HEK293 (cell line): Measurements from ENCODE around the gene BDKRB2.

ENCODE experiments used
- CTCF ChIA-PET: fragments of 350-600 bp; formaldehyde crosslinking; extraction: SDS; loops from one replicate; lab custom pipeline; 2021; ENCODE audit warnings: antibody characterized with exemption; lab: Yijun Ruan, JAX
- POLR2A ChIA-PET: fragments of 300-600 bp; formaldehyde crosslinking; extraction: SDS; loops from one replicate; lab custom pipeline; 2020; ENCODE audit warnings: antibody characterized with exemption, inconsistent platforms; lab: Yijun Ruan, JAX
- H3K27ac ChIP-seq: fragments of 200-500 bp; sonication (Bioruptor generic); 2 replicates; pipeline ENCODE4 v1.5.1; 2014; ENCODE audit warnings: low read depth, low read length, control low read depth, inconsistent platforms; ENCODE audit errors: extremely low read depth
- H3K36me3 ChIP-seq, 2 experiments: fragments of 200-500 bp in 1 of 2; sonication (Bioruptor generic) in 1 of 2; 1 replicate in 1 of 2; 2 replicates in 1 of 2; pipeline ENCODE4 v1.5.1; 2014 to 2017; ENCODE audit warnings: inconsistent platforms in 2 of 2, low read length in 2 of 2; ENCODE audit not compliant: control insufficient read depth in 2 of 2, insufficient read depth in 1 of 2
- H3K4me1 ChIP-seq: fragments of 200-500 bp; sonication (Bioruptor generic); 2 replicates; pipeline ENCODE4 v1.5.1; 2014; ENCODE audit warnings: mild to moderate bottlenecking, low read length, inconsistent platforms; ENCODE audit not compliant: control insufficient read depth, insufficient read depth
- H3K4me3 ChIP-seq: 2 replicates; pipeline ENCODE4 v1.5.1; 2011; ENCODE audit warnings: low read depth, mild to moderate bottlenecking, control low read depth, low read length, moderate library complexity
- H3K9me3 ChIP-seq: fragments of 200-500 bp; sonication (Bioruptor generic); 2 replicates; pipeline ENCODE4 v1.5.1; 2014; ENCODE audit warnings: low read depth, low read length, inconsistent platforms; ENCODE audit not compliant: control insufficient read depth, insufficient read depth
- GFI1B ChIP-seq: fragments of 450-650 bp; formaldehyde crosslinking; IDR thresholded peaks from 2 replicates; pipeline ENCODE4 v1.5.1; 2016; ENCODE audit warnings: missing biosample characterization, missing genetic modification characterization
- HIC1 ChIP-seq: fragments of 450-650 bp; formaldehyde crosslinking; IDR thresholded peaks from 2 replicates; pipeline ENCODE4 v1.5.1; 2016; ENCODE audit warnings: missing biosample characterization, missing genetic modification characterization
- MEIS1 ChIP-seq: sonication (generic); formaldehyde crosslinking; IDR thresholded peaks from 2 replicates; pipeline ENCODE4 v1.8.1; 2022; ENCODE audit warnings: missing genetic modification reagents, mild to moderate bottlenecking, borderline replicate concordance
- OVOL3 ChIP-seq: fragments of 450-650 bp; formaldehyde crosslinking; IDR thresholded peaks from 2 replicates; pipeline ENCODE4 v1.5.1; 2016; ENCODE audit warnings: missing biosample characterization, missing genetic modification characterization
- SALL2 ChIP-seq: fragments of 450-650 bp; formaldehyde crosslinking; IDR thresholded peaks from 2 replicates; pipeline ENCODE4 v1.5.0; 2017; ENCODE audit warnings: missing biosample characterization, mild to moderate bottlenecking, missing genetic modification characterization, borderline replicate concordance
- TRIM28 ChIP-seq: IDR thresholded peaks from 2 replicates; pipeline ENCODE4 v1.6.1; 2011; ENCODE audit warnings: low read length, control low read depth, borderline replicate concordance
- ZNF202 ChIP-seq: fragments of 450-650 bp; formaldehyde crosslinking; IDR thresholded peaks from 2 replicates; pipeline ENCODE4 v1.5.1; 2016; ENCODE audit warnings: missing biosample characterization, missing genetic modification characterization, borderline replicate concordance
- ZNF221 ChIP-seq: fragments of 450-650 bp; formaldehyde crosslinking; IDR thresholded peaks from 2 replicates; pipeline ENCODE4 v1.5.1; 2017; ENCODE audit warnings: missing biosample characterization, missing genetic modification characterization, borderline replicate concordance
- ZNF266 ChIP-seq: fragments of 450-650 bp; formaldehyde crosslinking; IDR thresholded peaks from 2 replicates; pipeline ENCODE4 v1.5.1; 2016; ENCODE audit warnings: missing biosample characterization, missing genetic modification characterization, low read depth
- ZNF335 ChIP-seq: fragments of 450-650 bp; formaldehyde crosslinking; conservative IDR thresholded peaks from 2 replicates; pipeline ENCODE4 v1.5.1; 2016; ENCODE audit warnings: missing biosample characterization, missing genetic modification characterization
- ZNF398 ChIP-seq: fragments of 450-650 bp; formaldehyde crosslinking; IDR thresholded peaks from 2 replicates; pipeline ENCODE4 v1.5.1; 2017; ENCODE audit warnings: missing biosample characterization, missing genetic modification characterization
- ZNF521 ChIP-seq: fragments of 450-650 bp; formaldehyde crosslinking; IDR thresholded peaks from 2 replicates; pipeline ENCODE4 v1.5.1; 2017; ENCODE audit warnings: missing biosample characterization, mild to moderate bottlenecking, missing genetic modification characterization
- ZNF560 ChIP-seq: fragments of 450-650 bp; formaldehyde crosslinking; IDR thresholded peaks from 2 replicates; pipeline ENCODE4 v1.5.1; 2017; ENCODE audit warnings: missing biosample characterization, missing genetic modification characterization, borderline replicate concordance
- ZNF610 ChIP-seq: fragments of 450-650 bp; formaldehyde crosslinking; IDR thresholded peaks from 2 replicates; pipeline ENCODE4 v1.5.1; 2016; ENCODE audit warnings: missing biosample characterization, missing genetic modification characterization, borderline replicate concordance
- ZNF629 ChIP-seq: fragments of 450-650 bp; formaldehyde crosslinking; IDR thresholded peaks from 2 replicates; pipeline ENCODE4 v1.5.1; 2017; ENCODE audit warnings: missing biosample characterization, missing genetic modification characterization
- ZNF670 ChIP-seq: fragments of 450-650 bp; formaldehyde crosslinking; IDR thresholded peaks from 2 replicates; pipeline ENCODE4 v1.5.1; 2016; ENCODE audit warnings: missing biosample characterization, missing genetic modification characterization, low read depth
- ZNF776 ChIP-seq: fragments of 450-650 bp; formaldehyde crosslinking; IDR thresholded peaks from 2 replicates; pipeline ENCODE4 v1.5.0; 2017; ENCODE audit warnings: missing biosample characterization, missing genetic modification characterization, borderline replicate concordance
- ZNF791 ChIP-seq: fragments of 450-650 bp; formaldehyde crosslinking; IDR thresholded peaks from 2 replicates; pipeline ENCODE4 v1.5.1; 2016; ENCODE audit warnings: missing biosample characterization, missing genetic modification characterization
- ZNF837 ChIP-seq: fragments of 450-650 bp; formaldehyde crosslinking; IDR thresholded peaks from 2 replicates; pipeline ENCODE4 v1.5.1; 2016; ENCODE audit warnings: missing biosample characterization, missing genetic modification characterization
- ZSCAN4 ChIP-seq: fragments of 450-650 bp; formaldehyde crosslinking; IDR thresholded peaks from 2 replicates; pipeline ENCODE4 v1.5.1; 2017; ENCODE audit warnings: missing biosample characterization, missing genetic modification characterization
- TF ChIP-seq, protein P1 (sequence below): fragments of 450-650 bp; IDR thresholded peaks from 2 replicates; pipeline ENCODE4 v1.5.1; 2018; ENCODE audit warnings: missing biosample characterization, mild to moderate bottlenecking, missing genetic modification characterization
- TF ChIP-seq, protein P2 (sequence below): fragments of 450-650 bp; formaldehyde crosslinking; IDR thresholded peaks from 2 replicates; pipeline ENCODE4 v1.5.1; 2016; ENCODE audit warnings: missing biosample characterization, missing genetic modification characterization
- TF ChIP-seq, protein P3 (sequence below): fragments of 450-650 bp; formaldehyde crosslinking; IDR thresholded peaks from 2 replicates; pipeline ENCODE4 v1.5.1; 2016; ENCODE audit warnings: missing biosample characterization, missing genetic modification characterization

BDKRB2 gene

DNA sequence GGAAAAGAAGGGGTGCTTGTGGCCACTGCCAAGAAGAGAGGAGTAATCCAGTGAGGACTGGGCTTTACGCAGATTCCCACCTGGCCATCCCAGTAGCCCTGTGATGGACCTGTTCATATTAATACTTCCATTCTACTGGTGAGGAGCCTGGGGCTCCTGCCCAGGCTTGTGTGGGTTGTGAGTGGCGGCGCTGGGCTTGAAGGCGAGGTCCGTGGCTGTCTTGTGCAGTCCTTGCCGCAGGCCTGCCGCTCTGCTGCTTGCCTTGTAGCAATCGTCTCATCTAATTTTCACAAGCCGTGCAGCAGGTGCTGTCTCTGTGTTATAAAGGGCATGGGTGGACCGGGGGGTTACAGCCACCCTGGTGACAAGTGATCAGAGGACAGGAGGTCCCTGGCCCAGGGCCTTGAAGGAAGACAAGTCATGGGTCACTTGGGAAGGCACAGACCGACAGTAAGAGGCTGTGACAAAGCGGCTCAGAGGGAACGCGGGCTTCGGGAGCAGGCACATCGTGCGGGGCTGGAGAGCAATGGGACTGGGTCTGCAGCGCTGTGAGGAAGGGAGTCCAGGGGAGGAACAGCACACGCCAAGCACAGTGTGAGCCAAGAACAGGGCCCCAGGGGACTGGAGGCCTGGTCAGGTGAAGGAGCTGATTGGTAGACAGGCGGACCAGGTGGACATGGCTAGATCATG lies 7.3 kb upstream of the BDKRB2 start (continued):
- TF ChIP-seq ZNF398 (tag by site-specific recombination) (no peak), ZSCAN4 (tag by site-specific recombination) (no peak), ZNF266 (tag by site-specific recombination) (no peak), ZNF791 (no peak)

- H3K36me3 ChIP-seq, result no peaks in the 10 kb centered on the region
- ChIA-PET CTCF (no interaction called here), POLR2A (no interaction called here)
- no peaks in the 10 kb centered on the region for H3K4me1 ChIP-seq
- no peak overlapping the region for H3K27ac ChIP-seq
- TF ChIP-seq ZNF202 (no peak), HIC1 (no peak), SALL2 (tag by site-specific recombination) (no peak), OVOL3 (tag by site-specific recombination) (no peak), MEIS1 (no peak), ZNF670 (tag by site-specific recombination) (no peak), ZNF560 (tag by site-specific recombination) (no peak), ZNF521 (tag by site-specific recombination) (no peak), ZNF335 (no peak), ZNF221 (tag by site-specific recombination) (no peak), ZNF610 (tag by site-specific recombination) (no peak), ZNF629 (tag by site-specific recombination) (no peak), GFI1B (no peak), TRIM28 (no peak), ZNF776 (tag by site-specific recombination) (no peak), ZNF837 (tag by site-specific recombination) (no peak)
- TF ChIP-seq, protein P1, sequence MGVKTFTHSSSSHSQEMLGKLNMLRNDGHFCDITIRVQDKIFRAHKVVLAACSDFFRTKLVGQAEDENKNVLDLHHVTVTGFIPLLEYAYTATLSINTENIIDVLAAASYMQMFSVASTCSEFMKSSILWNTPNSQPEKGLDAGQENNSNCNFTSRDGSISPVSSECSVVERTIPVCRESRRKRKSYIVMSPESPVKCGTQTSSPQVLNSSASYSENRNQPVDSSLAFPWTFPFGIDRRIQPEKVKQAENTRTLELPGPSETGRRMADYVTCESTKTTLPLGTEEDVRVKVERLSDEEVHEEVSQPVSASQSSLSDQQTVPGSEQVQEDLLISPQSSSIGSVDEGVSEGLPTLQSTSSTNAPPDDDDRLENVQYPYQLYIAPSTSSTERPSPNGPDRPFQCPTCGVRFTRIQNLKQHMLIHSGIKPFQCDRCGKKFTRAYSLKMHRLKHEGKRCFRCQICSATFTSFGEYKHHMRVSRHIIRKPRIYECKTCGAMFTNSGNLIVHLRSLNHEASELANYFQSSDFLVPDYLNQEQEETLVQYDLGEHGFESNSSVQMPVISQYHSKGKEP (tag by site-specific recombination), result no peak
- TF ChIP-seq, protein P2, sequence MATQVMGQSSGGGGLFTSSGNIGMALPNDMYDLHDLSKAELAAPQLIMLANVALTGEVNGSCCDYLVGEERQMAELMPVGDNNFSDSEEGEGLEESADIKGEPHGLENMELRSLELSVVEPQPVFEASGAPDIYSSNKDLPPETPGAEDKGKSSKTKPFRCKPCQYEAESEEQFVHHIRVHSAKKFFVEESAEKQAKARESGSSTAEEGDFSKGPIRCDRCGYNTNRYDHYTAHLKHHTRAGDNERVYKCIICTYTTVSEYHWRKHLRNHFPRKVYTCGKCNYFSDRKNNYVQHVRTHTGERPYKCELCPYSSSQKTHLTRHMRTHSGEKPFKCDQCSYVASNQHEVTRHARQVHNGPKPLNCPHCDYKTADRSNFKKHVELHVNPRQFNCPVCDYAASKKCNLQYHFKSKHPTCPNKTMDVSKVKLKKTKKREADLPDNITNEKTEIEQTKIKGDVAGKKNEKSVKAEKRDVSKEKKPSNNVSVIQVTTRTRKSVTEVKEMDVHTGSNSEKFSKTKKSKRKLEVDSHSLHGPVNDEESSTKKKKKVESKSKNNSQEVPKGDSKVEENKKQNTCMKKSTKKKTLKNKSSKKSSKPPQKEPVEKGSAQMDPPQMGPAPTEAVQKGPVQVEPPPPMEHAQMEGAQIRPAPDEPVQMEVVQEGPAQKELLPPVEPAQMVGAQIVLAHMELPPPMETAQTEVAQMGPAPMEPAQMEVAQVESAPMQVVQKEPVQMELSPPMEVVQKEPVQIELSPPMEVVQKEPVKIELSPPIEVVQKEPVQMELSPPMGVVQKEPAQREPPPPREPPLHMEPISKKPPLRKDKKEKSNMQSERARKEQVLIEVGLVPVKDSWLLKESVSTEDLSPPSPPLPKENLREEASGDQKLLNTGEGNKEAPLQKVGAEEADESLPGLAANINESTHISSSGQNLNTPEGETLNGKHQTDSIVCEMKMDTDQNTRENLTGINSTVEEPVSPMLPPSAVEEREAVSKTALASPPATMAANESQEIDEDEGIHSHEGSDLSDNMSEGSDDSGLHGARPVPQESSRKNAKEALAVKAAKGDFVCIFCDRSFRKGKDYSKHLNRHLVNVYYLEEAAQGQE (tag by site-specific recombination), result no peak
- TF ChIP-seq, protein P3, sequence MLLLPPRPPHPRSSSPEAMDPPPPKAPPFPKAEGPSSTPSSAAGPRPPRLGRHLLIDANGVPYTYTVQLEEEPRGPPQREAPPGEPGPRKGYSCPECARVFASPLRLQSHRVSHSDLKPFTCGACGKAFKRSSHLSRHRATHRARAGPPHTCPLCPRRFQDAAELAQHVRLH (tag by site-specific recombination), result no peak
- H3K4me3 ChIP-seq, result no peak overlapping the region
- H3K9me3 ChIP-seq, result no peaks in the 10 kb centered on the region
These were observed 6.7 kb upstream of the BDKRB2 start for GRCh38 chr14:96197969-96198368.
